NCI-H345 treated with DMSO at 0.1 percent for 48 hours (cell line): ENCODE results near the gene ROS1.

ENCODE experiments used
- DNase-seq: peaks from one replicate; lab custom pipeline; 2025; ENCODE audit not compliant: unreplicated experiment; lab: John Stamatoyannopoulos, UW

Gene ROS1

DNA sequence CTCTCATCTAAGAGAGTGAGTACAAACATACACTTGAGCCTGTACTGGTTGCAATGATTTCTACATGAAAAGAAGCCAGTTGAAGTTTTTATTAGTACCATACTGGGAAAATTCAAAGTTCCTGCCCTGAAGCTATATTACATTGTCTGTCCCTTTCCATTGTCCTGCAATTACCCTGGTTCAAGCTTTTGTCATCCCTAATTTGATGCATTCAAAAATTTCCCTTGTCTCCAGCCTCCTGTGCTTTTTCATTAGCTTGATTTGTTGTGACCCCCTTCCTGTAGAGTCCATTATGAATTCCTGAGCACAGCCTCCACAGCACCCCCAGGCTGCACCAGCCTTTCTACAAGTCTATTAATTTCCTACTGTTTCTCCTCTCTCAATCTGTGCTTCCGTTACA, 114.0 kb downstream of the ROS1 start:
- DNase-seq = no peak

DNA sequence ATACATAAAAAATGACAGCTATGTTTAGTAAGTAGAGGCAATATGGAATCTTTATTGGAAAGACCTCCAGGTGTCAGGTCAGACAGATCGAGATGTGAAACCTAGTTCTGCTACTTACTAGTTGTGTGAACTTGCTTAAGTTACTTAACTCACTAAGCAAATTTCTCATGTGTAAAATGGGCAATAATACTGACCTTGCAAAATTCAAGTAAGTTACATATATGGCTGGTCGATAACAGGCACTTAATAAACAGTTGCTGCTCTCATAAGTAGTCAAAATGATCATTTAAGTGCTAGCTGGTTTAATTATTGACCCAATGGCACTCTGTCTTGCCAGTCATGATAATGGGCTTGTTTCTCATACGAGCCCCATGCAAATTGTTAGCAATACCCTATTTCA, 114.4 kb downstream of the ROS1 start:
- no peak for DNase-seq

DNA sequence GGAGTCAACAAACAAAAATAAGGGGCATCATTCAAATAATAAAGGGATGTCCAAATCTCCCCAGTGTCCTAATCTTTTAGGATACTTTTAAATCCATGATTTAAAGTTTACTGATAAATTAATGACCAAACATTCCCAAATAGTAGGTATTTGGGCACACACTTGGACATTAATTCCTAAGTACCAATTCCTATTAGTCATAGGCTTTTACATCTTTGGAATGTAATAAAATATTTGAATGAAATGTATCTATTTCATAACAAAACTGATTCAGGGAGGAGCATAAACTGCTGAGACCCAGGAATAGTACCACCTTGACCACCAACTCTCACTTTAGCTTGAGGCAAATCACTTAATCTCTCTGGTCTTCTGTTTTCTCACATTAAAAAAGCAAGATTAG, 116.1 kb downstream of the ROS1 start:
- no peak for DNase-seq

DNA sequence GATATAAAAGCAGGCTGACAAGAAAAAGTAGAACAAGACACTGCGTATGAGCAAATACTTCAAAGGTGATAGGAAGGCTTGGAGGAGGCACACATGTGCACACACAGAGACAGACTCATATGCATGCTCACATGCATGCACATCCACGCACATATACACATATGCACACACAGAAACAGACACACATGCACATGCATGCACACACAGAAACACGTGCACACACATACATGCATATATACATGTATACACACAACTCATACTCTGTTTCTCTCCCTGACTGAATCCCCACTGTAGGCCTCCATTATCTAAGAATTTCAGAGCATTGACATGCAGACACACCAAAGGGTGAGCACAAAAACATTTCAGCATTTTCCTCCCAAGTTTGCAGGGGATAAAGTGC, 116.7 kb downstream of the ROS1 start:
- no peak for DNase-seq

GRCh38 chr6:117307655-117308054, 118.1 kb downstream of the ROS1 start:
- no peak for DNase-seq

GRCh38 chr6:117306227-117306790, 119.4 kb downstream of the ROS1 start:
- DNase-seq = no peak

GRCh38 chr6:117304446-117304845, 121.3 kb downstream of the ROS1 start:
- no peak for DNase-seq

DNA sequence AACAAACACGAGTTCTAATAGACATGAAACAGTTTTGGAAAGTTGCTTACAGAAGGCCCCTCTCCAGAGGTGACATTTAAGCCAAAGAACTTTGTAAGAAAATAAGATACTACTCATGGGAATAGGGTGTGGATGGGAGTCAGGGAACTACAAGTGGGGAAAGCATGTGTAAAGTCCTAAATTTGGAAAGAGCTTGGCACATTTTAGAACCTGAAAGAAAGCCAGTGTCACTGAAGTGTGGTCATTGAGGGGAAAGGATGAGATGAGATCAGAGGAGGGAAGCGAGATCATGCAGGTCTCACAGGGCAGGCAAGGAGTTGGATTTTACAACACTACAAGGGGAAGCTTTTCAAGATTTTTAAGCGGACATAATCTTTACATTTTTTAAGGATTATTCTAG, 122.4 kb downstream of the ROS1 start:
- DNase-seq = no peak

DNA sequence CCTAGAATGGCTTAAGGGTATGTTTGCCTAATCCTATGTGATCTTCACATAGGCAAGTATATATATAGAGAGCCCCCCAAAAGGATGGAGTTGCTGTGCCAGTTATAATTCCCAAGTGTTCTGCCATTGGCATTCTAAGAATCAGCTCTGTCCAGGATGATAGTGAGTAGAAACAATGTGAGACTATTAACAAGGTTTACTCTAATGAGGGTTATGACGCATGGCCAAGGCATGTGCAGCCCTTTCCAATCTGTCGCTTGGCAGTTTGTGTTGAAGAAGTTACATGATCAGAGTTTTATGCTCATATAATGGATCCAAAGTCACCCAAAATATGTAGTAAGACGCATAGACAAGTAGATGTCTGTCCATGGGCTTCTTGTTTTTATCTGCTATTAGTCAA, 126.8 kb downstream of the ROS1 start:
- no peak for DNase-seq

- DNase-seq = no peak
These were observed 135.4 kb downstream of the ROS1 start for GRCh38 chr6:117290173-117290846.

DNA sequence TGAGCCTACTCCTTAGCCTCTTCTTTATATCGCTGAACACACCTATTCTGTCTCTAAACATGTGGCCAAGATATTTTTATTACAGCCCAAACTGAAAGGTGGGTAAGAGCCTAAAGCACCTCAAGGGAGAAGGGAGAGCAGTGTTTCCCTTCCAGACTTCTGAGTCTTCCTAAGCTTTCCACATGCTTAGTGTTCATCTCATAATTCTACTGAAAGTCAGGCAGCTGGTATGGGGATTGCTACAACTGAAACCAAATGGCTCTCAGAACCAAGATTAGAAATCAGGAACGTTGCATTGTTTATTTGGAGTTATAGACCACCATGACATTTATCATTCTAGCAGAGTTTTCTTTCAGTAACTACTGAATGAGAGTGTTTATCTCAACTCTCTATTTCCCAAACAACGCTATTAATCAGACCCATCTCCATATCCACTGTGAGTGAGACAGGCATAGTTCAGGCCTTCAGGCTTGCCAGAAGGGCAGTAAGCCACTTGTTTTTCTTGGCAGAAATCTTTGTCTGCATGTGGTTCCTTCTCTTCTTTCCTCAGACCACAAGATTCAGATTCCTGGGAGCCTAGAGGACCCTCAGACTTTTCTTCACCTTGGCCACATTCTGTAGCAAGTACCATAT, 137.5 kb downstream of the ROS1 start:
- no peak for DNase-seq

DNA sequence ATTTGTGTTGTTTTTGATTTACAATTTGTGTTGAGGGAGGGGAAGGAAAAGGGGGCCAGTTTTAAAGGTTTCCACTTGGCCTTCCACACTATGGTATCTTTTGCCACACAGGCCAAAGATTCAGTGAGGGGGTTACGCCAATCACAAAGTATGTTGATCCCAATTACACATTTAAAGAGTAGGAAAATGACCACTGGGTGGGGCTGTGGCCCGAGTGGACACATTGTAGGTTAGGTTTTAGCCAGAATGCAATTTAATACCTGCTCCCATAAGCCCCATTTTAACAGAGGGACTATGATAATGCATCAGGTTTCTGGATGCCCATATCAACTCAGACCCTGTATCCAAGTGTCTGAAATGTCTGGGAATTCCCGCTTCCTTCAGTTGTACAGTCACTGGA, 144.8 kb downstream of the ROS1 start:
- DNase-seq = no peak

DNA sequence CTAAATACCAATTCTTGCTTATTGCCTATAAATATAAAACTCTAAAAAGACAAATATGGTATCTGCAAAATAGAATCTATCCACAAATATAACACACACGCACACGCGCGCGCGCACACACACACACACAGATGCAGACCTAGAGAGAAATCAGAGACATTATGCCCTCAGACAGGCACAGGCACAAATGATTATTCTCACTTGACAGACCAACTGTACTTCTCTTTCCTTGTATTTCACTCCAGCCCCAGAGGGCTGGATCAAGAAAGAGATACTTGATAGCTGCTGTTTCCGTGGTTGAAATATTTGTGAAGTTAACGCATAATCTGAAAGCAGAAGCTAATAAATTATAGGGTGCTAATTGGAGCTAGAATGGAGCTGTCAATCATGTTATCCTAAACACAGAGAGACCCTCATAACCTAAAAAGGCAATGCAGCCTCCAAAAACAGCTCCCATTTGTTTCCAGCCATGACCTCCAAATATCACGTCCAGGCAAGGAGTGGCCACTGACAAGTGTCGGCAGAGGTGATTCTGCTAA, 148.9 kb downstream of the ROS1 start:
- DNase-seq = no peak

DNA sequence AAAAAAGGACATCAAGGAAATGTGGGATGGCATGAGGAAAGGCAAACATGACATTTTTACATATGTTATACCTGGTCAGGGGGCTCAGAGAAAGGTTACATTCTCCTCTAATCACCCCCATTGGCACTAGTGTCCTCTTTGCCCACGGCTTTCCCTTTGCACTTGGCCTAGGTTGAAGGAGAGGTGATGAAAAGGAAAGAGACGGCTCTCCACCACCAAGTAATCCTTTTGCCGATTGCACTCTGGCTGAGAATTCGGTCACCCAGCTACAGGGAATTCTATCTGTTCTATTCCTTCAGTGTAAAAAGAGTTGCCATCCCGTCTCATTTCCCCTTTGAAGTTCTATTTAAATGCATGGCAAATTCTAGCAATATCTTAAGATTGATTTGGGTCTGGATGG, 150.0 kb downstream of the ROS1 start:
- DNase-seq = no peak

- no peak for DNase-seq
These were observed 150.5 kb downstream of the ROS1 start for GRCh38 chr6:117275205-117275604.

- no peak for DNase-seq
These were observed 152.9 kb downstream of the ROS1 start for GRCh38 chr6:117272891-117273290.

DNA sequence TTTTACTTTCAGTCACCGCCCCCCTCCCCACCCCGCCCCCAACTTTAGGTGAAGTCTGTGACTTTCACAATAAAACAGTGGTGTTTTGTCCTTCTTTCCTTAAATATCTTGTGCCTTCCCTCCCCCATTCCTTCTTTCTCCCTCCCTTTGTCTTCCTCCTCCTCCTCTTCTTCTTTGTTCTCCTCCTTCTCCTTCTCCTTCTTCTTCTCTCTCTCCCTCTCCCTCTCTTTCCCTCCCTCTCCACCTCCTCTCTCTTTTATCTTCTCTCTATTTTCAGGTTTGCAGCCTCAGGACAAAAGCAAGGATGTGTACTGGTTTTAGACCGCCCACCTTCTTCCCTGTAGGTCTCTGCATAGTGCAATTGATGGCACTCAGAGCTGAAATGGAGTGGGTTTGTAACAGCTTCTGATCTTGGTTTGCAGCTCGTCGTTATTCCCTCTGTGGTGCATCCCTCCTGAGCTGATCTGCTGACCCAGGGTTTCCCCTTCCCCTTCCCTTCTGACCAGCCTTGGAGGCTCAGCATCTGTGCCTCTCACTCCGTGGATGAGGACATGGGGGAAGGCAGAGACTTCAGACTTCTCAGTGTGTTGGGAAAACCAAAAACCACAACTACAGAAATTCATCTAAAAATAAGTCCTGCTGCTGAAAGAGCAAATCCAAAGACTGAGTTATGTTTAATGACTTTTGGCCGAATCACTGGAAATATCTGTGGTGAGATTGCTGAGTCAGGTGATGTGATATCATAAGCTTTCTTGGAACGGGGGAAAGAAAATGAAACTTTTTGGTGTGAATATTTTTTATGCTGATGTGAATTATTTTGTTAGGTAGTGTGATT, 153.5 kb downstream of the ROS1 start:
- no peak for DNase-seq

DNA sequence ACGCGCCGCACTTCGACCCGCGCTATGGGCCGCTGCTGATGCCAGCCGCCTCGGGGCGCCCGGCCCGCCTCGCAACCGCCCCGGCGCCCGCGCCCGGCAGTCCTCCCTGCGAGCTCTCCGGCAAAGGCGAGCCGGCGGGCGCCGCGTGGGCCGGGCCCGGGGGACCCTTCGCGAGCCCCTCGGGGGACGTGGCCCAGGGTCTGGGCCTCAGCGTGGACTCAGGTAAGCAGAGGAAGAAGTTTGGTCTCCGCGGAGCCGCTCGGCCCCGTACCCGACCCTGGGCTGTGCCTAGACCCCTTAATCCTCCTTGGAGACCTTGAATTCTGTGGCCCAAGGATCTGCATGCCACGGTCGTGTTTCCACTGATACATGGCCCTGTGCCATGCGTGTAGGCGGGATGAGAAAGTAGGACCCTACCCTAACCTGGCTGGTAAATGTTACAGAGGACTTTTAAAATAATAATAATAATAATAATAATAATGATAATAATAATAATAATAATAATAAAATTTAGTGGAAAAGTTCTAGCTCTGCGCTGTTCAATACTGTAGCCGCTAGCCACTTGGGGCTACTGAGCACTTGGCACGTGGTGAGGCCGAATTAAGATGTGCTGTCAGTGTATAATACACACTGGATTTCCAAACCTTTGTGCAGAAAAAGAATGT, 154.8 kb downstream of the ROS1 start:
- no peak for DNase-seq

GRCh38 chr6:117270055-117270842, 155.5 kb downstream of the ROS1 start:
- no peak for DNase-seq

DNA sequence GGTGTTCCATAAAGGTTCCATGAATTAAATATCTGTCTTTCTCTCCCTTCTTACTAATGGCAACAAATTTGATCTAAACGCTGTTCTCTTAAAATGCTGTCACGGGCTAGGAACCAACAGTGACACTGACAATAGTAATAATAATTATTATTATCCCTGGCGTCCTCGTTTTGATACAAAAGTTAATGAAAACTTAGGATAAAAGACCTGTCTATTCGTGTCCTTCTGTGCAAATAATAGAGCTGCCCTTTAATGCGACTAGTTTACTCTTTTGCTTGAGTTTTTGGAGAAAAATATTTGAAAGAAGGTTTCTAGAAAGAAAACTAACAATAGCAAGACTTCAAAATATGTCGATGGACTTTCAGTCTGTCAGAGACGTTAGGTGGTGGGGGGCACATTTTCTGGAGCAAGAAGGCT, 156.1 kb downstream of the ROS1 start:
- no peak for DNase-seq
